Measurements from ENCODE around the gene ZC2HC1B.

The ZC2HC1B gene

GRCh38 chr6:143964674-143965081 is 100.4 kb downstream of the ZC2HC1B start:
- no peak for DNase-seq

- DNase-seq, result no peak
Measured at GRCh38 chr6:143965503-143966171, 101.4 kb downstream of the ZC2HC1B start.

GRCh38 chr6:143966312-143966711 is 102.0 kb downstream of the ZC2HC1B start:
- DNase-seq, result no peak

- no peak for DNase-seq
Measured at GRCh38 chr6:143967706-143968376, 103.6 kb downstream of the ZC2HC1B start.

- DNase-seq, result no peak
Measured at GRCh38 chr6:143969077-143969476, 104.8 kb downstream of the ZC2HC1B start.

GRCh38 chr6:143970456-143971218 is 106.4 kb downstream of the ZC2HC1B start:
- no peak for DNase-seq

- DNase-seq, result no peak
Measured at GRCh38 chr6:143971482-143972205, 107.4 kb downstream of the ZC2HC1B start.

GRCh38 chr6:143973097-143973966 is 109.1 kb downstream of the ZC2HC1B start:
- no peak for DNase-seq

GRCh38 chr6:143974089-143974488 is 109.8 kb downstream of the ZC2HC1B start:
- no peak for DNase-seq

- no peak for DNase-seq
Measured at GRCh38 chr6:143976806-143977349, 112.6 kb downstream of the ZC2HC1B start.

- DNase-seq, result no peak
Measured at GRCh38 chr6:143980921-143981320, 116.6 kb downstream of the ZC2HC1B start.

GRCh38 chr6:143982968-143983367 is 118.7 kb downstream of the ZC2HC1B start:
- DNase-seq, result no peak

GRCh38 chr6:143984666-143985065 is 120.4 kb downstream of the ZC2HC1B start:
- DNase-seq, result no peak

GRCh38 chr6:143986463-143987065 is 122.3 kb downstream of the ZC2HC1B start:
- no peak for DNase-seq
